Mucosa of stomach (tissue), 1 donor: ENCODE measurements around the gene STK32C.

Source experiments
- H3K27me3 ChIP-seq: one replicate; pipeline ENCODE4 v1.7.0; 2013; ENCODE audit warnings: mild to moderate bottlenecking, low read length; ENCODE audit not compliant: control insufficient read depth, insufficient read depth
- H3K36me3 ChIP-seq: one replicate; pipeline ENCODE4 v1.7.0; 2013; ENCODE audit warnings: low read length; ENCODE audit not compliant: control insufficient read depth, insufficient read depth
- H3K4me1 ChIP-seq: one replicate; pipeline ENCODE4 v1.7.0; 2013; ENCODE audit warnings: mild to moderate bottlenecking, low read length; ENCODE audit not compliant: control insufficient read depth, insufficient read depth
- H3K4me3 ChIP-seq: one replicate; pipeline ENCODE4 v1.7.0; 2013; ENCODE audit warnings: low read length
- H3K9ac ChIP-seq: one replicate; pipeline ENCODE4 v1.7.0; 2013; ENCODE audit warnings: mild to moderate bottlenecking, low read length, moderate library complexity
- H3K9me3 ChIP-seq: one replicate; pipeline ENCODE4 v1.7.0; 2013; ENCODE audit warnings: mild to moderate bottlenecking, low read length, moderate library complexity; ENCODE audit not compliant: control insufficient read depth
- donor health status: Pancreatic carcinoma.

The STK32C gene

GRCh38 chr10:132336064-132336746, 28.5 kb upstream of the STK32C start:
- no peaks in the 10 kb centered on the region for H3K9me3 ChIP-seq
- H3K9ac ChIP-seq = peak overlapping the region; percentile 72
- peak overlapping the region; percentile 42 for H3K4me3 ChIP-seq
- H3K4me1 ChIP-seq = peaks cover 17% of the 10 kb centered on the region
- no peaks in the 10 kb centered on the region for H3K27me3 ChIP-seq
- H3K36me3 ChIP-seq = peaks cover 5% of the 10 kb centered on the region

GRCh38 chr10:132335189-132336063, 27.7 kb upstream of the STK32C start:
- Histone ChIP-seq H3K4me3 (no peak overlapping the region), H3K9ac (no peak overlapping the region), H3K36me3 (peaks cover 5% of the 10 kb centered on the region), H3K9me3 (no peaks in the 10 kb centered on the region), H3K4me1 (peaks cover 21% of the 10 kb centered on the region), H3K27me3 (no peaks in the 10 kb centered on the region)

- Histone ChIP-seq H3K4me3 (no peak overlapping the region), H3K27me3 (no peaks in the 10 kb centered on the region), H3K9me3 (no peaks in the 10 kb centered on the region), H3K9ac (no peak overlapping the region), H3K4me1 (peaks cover 28% of the 10 kb centered on the region), H3K36me3 (peaks cover 5% of the 10 kb centered on the region)
These were observed 27.0 kb upstream of the STK32C start for GRCh38 chr10:132334631-132335188.

GRCh38 chr10:132333386-132333785, 25.6 kb upstream of the STK32C start:
- Histone ChIP-seq H3K27me3 (no peaks in the 10 kb centered on the region), H3K9me3 (no peaks in the 10 kb centered on the region), H3K36me3 (no peaks in the 10 kb centered on the region), H3K9ac (peak overlapping the region; percentile 82), H3K4me3 (no peak overlapping the region), H3K4me1 (peaks cover 30% of the 10 kb centered on the region)

GRCh38 chr10:132332433-132332754, 24.6 kb upstream of the STK32C start:
- no peaks in the 10 kb centered on the region for H3K27me3 ChIP-seq
- H3K9ac ChIP-seq = peak overlapping the region; percentile 82
- no peaks in the 10 kb centered on the region for H3K36me3 ChIP-seq
- no peaks in the 10 kb centered on the region for H3K9me3 ChIP-seq
- H3K4me1 ChIP-seq = peaks cover 30% of the 10 kb centered on the region
- H3K4me3 ChIP-seq = peak overlapping the region; percentile 61

GRCh38 chr10:132331601-132332432, 24.1 kb upstream of the STK32C start, which contains the start of gene LRRC27:
TSS of gene LRRC27 (plus strand) at chr10:132332193. CDS start at chr10:132333525, 1,332 bp downstream.
- Histone ChIP-seq H3K27me3 (no peaks in the 10 kb centered on the region), H3K36me3 (no peaks in the 10 kb centered on the region), H3K9ac (peak within 1 kb of the TSS; percentile 82), H3K4me1 (peaks cover 30% of the 10 kb centered on the region), H3K9me3 (no peaks in the 10 kb centered on the region), H3K4me3 (peak within 1 kb of the TSS; percentile 82)

- H3K9me3 ChIP-seq = no peaks in the 10 kb centered on the region
- peaks cover 20% of the 10 kb centered on the region for H3K4me1 ChIP-seq
- no peak overlapping the region for H3K9ac ChIP-seq
- H3K4me3 ChIP-seq = no peak overlapping the region
- no peaks in the 10 kb centered on the region for H3K36me3 ChIP-seq
- H3K27me3 ChIP-seq = no peaks in the 10 kb centered on the region
These were observed 22.7 kb upstream of the STK32C start for GRCh38 chr10:132330486-132330833.

- Histone ChIP-seq H3K4me1 (peaks cover 19% of the 10 kb centered on the region), H3K27me3 (no peaks in the 10 kb centered on the region), H3K4me3 (no peak overlapping the region), H3K36me3 (no peaks in the 10 kb centered on the region), H3K9ac (no peak overlapping the region), H3K9me3 (no peaks in the 10 kb centered on the region)
These were observed 22.1 kb upstream of the STK32C start for GRCh38 chr10:132329565-132330485.

GRCh38 chr10:132328738-132329137, 21.0 kb upstream of the STK32C start:
- Histone ChIP-seq H3K27me3 (no peaks in the 10 kb centered on the region), H3K4me1 (peaks cover 19% of the 10 kb centered on the region), H3K9ac (no peak overlapping the region), H3K4me3 (no peak overlapping the region), H3K9me3 (no peaks in the 10 kb centered on the region), H3K36me3 (no peaks in the 10 kb centered on the region)

GRCh38 chr10:132328106-132328505, 20.4 kb upstream of the STK32C start:
- Histone ChIP-seq H3K36me3 (no peaks in the 10 kb centered on the region), H3K9ac (no peak overlapping the region), H3K4me3 (no peak overlapping the region), H3K9me3 (no peaks in the 10 kb centered on the region), H3K27me3 (no peaks in the 10 kb centered on the region), H3K4me1 (peaks cover 18% of the 10 kb centered on the region)

GRCh38 chr10:132326925-132327324, 19.2 kb upstream of the STK32C start:
- H3K4me3 ChIP-seq = no peak overlapping the region
- H3K27me3 ChIP-seq = no peaks in the 10 kb centered on the region
- peaks cover 14% of the 10 kb centered on the region for H3K4me1 ChIP-seq
- H3K9me3 ChIP-seq = no peaks in the 10 kb centered on the region
- no peaks in the 10 kb centered on the region for H3K36me3 ChIP-seq
- no peak overlapping the region for H3K9ac ChIP-seq
